Subcutaneous preadipocyte (primary cell): ENCODE measurements around the gene IGFBP3. TPM values are rescaled to one million over a fixed set of nuclear protein-coding genes. Genes with fewer than 3 reads are reported as not detected.

ENCODE experiments used
- total RNA-seq: library from RNA; depleted of rRNA; stranded (reverse); fragments of >200 nt; gene quantifications from 2 replicates; pipeline ENCODE4 v1.2.3, GENCODE V29; 2012

Gene IGFBP3
- total RNA-seq: 34.9 and 65.5 TPM in 2 replicates

GRCh38 chr7:45920502-45921380, at the start of gene IGFBP3:
Gene IGFBP3 (minus strand): TSS chr7:45921272. CDS start chr7:45921140, 132 bp downstream.

GRCh38 chr7:45888185-45888992, 32.7 kb downstream of the IGFBP3 start, which contains the start of gene IGFBP1:
Gene IGFBP1 (plus strand): TSS chr7:45888488. CDS start chr7:45888653, 165 bp downstream.

GRCh38 chr7:45873035-45873354, 48.1 kb downstream of the IGFBP3 start, which contains the start of gene CCDC201:
Gene CCDC201 (minus strand): TSS chr7:45873082. CDS start chr7:45873007, 75 bp downstream.

Other genes with a start within 250 kb of the IGFBP3 start
- gene CCDC201, start 48.2 kb downstream of the IGFBP3 start, total RNA-seq: not detected in 2 replicates
- gene IGFBP1, start 32.8 kb downstream of the IGFBP3 start, total RNA-seq: under 0.01 and 0.59 TPM in 2 replicates